ENCODE data around the gene KIAA0232.
"Not testable (repeated sequence)": the region's sequence is repeated elsewhere in the genome, so short reads cannot be mapped to it uniquely, and the experiment has no call there.

The KIAA0232 gene

DNA sequence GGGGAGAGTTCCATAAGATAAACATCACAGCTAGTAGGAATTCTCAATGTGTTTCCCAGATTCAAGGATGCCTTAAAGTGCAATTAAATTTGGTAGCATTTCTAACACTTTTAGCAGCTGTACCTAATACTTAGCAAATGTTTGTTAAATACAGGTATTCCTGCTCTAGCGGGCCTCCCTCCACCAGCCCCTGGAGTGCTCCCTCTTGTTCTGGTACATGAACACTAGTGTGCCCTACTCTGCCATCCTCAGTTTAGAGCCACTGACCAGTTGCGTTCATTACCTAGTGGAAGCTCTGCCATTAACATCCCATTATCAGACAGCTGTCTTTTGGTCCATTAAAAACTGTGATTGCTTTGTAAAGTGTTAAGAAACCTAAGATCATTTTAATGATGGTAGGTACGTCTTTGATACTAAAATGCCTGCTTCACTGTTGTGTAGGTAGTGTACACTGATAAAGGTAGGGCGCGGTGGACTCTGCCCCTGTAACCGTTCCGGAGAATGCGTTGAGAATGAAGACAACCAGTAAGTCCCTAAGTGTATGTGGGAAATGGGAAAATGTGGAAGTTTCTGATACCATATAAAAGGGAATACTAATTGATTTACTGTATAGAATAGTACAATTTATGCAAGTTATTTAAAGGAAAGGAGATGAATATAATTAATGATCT is 21.7 kb downstream of the KIAA0232 start:
- DNase-seq (ENCODE audit: low read depth) = no peak

DNA sequence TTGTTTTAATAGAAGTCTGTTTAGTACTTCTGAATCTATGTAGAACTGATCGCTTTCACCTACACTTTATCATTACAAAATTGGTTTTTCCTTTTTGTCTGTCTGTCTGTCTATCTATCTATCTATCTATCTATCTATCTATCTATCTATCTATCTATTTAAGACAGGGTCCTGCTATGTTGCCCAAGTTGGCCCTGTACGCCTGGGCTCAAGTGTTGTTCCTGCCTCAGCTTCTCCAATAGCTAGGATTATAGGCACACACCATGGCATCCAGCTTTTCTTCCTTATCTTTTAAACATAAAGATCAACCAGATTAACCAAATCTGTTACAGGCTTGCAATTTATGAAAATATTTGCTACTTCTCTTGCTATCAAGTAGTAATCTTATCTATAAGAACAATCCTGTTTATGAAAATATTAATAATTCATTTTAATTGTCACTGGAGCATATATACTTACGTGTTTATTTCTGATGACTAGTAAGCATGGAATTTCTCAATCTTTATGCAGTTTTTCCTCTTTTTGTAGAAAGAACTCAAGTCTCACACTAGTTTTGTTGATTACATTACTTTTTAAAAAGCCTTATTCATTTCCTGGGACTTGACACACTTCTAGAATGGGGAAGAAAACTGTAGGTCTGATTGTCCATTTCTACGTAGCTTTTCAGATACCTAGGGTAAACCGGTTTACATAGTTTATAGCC is 24.5 kb downstream of the KIAA0232 start:
- no peak for DNase-seq (ENCODE audit: low read depth)

DNA sequence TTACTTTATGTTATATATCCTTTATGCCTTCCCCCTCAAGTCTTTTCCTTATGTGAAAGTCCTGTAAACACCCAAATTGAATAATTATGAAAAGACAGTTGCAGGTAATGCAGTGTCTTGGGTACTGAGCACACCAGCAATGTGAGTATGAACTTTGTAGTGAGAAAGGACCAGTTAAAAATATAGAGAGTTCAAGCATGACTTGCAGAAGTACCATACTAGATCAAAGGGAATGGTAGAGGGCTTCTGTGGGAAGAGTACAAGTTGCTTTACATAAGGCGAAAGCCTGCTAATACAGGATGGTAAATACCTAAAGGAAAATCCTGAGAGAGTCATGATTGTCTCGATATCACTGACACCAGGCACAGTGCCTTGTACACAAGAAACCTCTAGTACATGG is 25.7 kb downstream of the KIAA0232 start:
- no peak for DNase-seq (ENCODE audit: low read depth)

DNA sequence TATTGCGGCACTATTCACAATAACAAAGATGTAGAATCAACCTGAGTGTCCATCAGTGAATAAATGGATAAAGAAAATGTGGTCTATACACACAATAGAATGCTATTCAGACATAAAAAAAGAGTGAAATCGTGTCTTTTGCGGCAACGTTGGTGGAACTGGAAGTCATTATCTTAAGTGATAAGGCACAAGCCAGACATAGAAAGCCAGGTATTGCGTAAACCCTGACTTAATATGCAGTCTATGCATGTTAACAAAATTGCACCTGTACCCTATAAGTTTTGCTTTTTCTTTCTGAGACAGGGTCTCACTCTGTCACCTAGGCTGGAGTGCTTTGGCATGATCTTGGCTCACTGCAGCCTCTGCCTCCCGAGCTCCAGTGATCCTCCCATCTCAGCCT is 28.6 kb downstream of the KIAA0232 start:
- DNase-seq (ENCODE audit: low read depth) = no peak

DNA sequence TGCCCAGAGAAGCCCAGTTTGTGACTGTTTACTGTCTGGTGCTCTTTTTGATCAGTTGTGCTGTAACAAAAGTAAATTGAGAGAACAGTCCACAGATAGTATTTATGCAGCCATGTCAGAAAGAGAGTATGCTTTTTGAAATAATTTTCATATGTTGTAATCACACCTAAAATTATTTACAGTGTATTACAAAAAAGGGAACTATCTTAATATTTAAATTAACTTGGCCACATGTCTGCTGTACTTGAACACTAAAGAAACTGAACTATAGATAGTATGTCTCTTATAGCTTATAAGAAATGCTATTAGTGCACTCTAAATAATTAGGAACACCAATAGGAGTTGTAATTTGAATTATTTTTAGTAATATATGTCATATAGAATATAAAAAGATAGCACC is 30.2 kb downstream of the KIAA0232 start:
- no peak for DNase-seq (ENCODE audit: low read depth)

DNA sequence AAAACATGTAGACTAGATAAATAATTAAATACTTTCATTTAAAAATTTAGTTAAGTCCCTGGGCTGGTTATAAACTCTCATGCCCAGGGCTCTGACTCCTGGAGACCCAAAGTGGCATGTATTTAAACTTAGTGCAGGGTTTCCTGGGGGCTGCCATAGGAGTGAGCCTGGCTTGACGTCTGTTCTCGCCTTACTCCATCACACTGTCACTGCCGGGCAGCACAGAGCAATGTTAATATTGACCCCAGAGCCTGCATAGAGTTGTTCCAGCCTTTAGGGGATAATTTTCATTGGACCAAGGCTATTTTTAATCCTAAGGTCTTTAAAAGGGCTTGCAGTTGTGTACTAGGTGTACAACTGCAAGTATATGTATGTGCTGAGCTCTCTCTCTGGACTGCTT is 31.2 kb downstream of the KIAA0232 start:
- no peak for DNase-seq (ENCODE audit: low read depth)

DNA sequence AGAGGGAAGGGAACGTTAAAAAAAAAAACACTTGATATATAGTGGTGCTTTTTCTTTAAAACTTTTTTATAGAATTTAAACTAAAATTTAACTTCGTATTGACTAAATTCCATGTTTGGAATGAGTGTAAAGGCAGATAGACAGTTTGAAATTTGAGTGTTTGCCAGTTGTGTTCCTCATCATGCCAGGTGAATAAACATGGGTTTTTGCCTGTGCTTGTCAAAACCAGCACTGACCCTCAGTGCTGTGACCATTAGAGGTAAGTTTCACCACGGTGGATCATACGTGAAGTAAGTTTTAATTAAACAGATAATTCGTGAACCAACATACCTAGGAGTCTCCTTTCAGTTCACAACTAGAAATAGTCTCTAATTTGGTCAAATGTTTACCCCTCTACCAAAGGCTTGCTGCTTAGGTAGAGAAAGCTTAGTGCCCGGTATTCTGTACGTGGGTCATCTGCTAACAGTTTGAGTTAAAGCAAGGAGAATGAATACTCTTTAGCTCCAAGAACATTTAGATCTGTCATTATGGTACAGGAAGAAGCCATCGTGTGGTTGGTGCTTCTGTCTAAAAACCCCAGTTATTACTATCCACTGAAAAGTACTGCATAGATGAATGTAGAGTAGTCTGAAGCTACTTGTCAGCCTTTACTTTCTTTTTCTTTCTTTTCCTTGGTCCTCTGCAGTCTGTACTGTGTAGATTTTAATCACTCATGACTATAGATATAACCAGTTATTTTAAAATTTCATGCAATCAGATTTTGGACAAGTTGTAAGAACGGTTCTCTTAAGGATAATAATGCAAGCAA is 32.7 kb downstream of the KIAA0232 start:
- no peak for DNase-seq (ENCODE audit: low read depth)

DNA sequence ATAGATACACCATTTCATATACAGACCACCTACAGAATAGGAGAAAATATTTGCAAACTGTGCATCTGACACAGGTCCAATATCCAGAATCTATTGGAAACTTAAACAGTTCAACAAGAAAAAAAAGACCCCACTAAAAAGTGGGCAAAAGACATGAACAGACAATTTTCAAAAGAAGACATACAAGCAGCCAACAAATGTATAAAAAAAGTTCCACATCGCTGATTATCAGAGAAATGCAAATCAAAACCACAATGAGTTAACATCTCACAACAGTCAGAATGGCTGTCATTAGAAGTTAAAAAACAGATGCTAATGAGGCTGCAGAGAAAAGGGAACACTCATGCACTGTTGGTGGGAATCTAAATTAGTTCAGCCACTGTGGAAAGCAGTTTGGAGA is 36.8 kb downstream of the KIAA0232 start:
- no peak for DNase-seq (ENCODE audit: low read depth)

DNA sequence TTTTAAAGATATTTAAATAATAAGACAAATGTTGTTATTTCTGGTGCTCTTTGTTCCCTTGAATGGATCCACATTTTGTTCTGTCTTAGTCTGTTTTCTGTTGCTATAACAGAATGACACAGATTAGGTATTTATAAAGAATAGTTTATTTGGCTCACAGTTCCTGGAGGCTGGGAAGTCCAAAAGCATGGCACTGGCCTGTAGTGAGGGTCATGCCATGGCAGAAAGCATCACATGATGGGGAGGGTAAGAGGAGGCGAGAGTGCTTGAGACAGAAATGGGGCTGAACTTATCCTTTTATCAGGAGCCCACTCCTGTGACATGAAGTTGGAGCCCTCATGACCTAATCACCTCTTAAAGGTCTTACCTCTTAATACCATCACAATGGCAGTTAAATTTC is 38.2 kb downstream of the KIAA0232 start:
- DNase-seq (ENCODE audit: low read depth) = no peak

DNA sequence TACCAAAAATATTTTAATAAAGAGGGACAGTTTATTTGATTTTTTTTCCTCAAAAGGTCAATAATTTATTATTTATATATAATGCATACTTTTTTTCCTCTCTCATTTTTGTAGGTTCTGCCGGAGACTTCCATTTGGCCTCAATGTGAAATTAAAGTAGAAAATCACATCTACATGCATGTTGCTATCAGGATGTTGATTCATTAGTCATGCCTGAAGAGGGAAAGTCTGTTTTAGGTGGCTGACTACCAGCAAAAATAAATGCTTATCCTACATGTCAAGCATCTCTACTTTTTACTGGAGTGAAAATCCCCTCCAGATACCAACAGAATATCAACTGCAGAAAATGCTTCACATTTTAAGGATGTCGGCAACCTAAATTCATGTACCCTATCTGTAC is 41.5 kb downstream of the KIAA0232 start:
- no peak for DNase-seq (ENCODE audit: low read depth)

DNA sequence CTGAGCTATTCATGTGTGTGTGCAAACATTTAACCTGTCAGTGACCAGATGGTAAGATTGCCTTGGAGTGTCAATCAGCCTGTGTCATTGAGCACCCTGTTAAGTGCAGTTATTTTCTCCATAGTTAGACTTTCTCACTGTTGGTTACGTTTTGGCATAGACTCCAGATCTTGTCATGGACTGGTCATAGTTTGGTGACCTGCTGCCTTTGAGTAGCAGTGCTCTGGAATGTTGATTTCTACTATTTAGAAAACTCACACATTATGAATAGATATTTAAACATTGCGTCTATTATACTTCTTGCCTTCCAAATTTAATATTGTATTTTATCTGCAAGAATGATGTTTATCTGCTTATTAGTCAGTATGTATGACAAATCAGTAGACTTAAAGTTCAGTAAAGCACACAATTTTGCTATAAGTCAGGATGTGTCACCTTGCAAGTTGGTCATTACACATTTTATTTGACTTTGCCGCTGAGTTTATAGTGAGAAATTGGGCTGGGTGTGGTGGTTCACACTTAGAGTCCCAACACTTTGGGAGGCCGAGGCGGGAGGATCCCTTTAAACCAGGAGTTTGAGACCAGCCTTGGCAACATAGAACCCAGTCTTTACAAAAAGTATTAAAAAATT is 42.4 kb downstream of the KIAA0232 start:
- DNase-seq (ENCODE audit: low read depth) = no peak

DNA sequence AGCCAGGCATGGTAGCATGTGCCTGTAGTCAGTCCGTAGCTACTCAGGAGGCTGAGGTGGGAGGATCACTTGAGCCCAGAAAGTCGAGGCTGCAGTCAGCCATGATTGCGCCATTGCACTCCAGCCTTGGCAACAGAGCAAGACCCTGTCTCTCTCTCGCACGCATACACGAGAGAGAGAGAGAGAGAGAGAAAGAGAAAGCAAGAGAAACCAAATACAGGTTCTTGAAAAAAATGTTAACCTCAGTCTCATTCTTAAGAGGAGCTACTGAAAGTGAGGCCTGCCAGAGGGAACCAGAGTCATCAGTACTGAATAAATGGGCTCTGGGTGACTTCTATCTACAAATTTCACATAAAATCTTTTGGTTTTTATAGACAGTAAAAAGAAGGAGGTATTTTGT is 42.9 kb downstream of the KIAA0232 start:
- DNase-seq (ENCODE audit: low read depth) = no peak

DNA sequence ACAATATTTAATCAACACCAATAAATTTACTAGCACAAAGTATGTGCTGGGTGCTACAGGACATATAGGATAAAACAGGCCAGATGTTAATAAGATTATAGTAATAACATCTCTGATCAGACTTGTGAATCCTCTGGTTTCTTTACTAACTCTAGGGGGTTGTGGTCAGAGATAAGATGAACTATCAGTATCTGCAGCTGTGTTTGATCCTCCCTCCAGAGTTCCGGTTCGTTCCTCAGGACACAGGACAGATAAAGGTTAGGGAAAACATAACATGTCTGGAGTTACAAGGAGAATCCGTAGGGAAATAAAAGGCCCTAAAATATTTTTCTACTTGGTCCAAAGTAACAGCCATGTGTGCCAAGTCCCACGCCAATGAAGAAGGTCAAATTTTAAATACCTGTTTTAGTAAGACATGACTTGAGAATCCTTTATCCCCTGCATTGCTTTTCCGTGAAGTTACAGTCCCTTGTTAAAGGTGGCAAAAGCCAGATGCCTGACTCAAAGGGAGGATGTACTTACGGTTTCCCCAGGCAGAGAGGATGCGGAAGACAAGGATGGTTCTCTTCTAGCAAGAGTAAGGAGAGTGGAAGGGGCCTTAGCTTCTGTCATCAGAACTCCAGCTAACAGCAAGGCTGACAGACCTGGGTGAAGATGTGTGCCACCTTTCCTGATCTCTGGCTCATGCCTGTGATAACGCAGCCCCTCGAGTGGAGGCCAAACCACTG is 44.4 kb downstream of the KIAA0232 start:
- DNase-seq (ENCODE audit: low read depth) = no peak

DNA sequence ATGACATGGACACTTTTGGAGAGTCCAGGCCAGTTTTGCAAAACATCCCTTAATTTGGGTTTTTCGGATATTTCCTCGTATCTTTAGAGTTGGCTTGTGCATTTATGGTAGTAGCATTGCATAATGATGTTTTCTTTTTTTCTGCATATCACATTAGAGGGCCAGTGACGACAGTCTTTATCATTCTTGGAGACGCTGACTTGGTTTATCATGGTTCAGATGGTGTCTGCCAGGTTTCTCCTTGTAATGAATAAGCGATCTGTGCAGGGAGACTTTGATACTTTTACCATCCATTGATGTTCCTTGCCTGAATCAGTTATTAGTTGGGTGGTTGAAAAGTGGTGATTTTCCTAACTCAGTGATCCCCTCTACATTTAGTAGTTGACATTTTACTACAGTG is 46.6 kb downstream of the KIAA0232 start:
- DNase-seq (ENCODE audit: low read depth) = no peak

DNA sequence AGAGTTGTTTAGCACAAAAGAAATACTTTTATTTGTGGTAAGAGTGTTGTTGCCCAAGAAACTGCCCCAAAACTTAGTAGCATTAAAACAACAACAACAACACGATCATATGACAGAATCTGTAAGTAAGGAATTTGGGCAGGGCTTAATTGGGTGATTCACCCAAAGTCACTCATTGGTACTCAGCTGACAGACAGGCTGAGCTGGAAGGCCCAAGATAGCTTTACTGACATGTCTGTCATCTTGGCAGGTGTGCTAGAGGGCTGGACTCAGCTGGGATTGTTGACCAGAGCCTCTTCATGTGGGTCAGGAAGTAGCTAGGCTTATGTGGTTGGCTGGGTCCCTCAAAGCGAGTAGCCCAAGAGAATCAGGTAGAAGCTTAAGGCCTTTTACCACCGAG is 52.3 kb downstream of the KIAA0232 start:
- no peak for DNase-seq (ENCODE audit: low read depth)

DNA sequence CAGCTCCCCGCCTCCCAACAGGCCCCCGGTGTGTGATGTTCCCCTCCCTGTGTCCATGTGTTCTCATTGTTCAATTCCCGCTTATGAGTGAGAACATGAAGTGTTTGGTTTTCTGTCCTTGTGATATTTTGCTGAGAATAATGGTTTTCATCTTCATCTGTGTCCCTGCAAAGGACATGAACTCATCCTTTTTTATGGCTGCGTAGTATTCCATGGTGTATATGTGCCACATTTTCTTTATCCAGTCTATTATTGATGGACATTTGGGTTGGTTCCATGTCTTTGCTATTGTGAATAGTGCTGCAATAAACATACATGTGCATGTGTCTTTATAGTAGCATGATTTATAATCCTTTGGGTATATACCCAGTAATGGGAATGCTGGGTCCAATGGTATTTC is 53.1 kb downstream of the KIAA0232 start:
- DNase-seq (ENCODE audit: low read depth) = not testable (repeated sequence)

DNA sequence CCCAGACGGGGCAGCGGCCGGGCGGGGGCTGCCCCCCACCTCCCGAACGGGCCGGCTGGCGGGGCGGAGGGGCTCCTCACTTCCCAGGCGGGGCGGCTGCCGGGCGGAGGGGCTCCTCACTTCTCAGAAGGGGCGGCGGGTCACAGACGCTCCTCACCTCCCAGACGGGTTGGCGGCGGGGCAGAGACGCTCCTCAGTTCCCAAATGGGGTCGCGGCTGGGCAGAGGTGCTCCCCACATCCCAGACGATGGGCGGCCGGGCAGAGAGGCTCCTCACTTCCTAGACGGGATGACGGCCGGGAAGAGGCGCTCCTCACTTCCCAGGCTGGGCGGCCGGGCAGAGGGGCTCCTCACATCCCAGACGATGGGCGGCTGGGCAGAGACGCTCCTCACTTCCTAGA is 54.6 kb downstream of the KIAA0232 start:
- not testable (repeated sequence) for DNase-seq (ENCODE audit: low read depth)

DNA sequence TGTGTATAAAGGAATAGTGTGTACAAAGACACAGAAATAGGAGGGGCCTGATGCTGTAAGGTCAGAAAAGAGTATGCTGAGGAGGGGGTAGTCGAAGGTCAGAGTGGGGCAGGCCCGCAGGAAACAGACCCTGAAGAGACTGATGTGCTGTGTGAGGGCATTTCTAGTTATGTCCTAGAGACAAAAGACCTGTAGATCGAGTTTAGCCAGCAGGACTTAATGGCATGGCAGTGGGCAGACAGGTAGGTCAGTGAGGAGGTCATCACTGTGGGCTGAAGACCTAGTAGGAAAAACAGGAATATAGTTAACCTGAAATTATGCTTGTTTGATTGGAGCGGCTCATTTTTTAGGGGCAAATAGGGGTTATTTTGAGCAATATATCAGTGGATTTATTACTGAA is 57.1 kb downstream of the KIAA0232 start:
- no peak for DNase-seq (ENCODE audit: low read depth)

DNA sequence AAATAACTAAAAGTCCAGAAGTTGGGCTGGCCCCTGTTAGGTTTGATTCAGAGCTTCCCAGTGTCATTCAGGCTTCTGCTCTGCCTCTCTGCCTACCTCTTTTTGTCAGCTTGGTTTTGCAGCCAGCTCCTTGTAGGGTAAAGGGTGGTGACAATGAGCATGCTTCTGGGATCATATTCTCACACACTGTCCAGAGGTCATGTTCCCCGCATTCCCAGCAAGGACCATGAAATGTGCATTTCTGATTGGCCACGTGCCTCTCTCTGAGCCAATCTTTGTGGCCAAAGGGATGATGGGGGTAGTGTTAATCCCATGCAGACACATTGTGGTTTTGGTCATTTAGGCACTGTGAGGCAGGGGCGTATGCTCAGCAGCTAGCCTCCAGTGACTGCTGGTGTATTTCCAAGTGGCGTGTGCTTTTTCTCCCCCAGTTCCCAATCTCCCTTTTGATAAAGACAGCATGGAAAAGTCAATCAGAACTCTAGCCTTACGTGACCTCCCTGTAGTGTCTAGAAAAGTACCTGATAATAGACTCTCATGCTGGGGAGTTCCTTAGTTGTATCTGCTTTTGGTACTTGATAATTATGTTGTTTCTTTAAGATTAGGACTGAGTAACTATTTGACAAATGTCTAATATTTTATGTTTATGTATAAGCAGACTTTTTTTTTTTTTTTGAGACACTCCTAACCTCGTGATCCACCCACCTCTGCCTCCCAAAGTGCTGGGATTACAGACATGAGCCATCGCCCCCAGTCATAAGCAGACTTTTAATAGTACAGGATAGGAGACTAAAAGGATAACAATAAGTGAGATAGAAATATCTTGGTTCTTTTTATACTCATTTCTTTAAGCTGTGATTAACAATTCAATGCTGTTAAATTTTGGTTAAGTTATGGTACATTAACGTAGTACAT is 57.8 kb downstream of the KIAA0232 start:
- no peak for DNase-seq (ENCODE audit: low read depth)

DNA sequence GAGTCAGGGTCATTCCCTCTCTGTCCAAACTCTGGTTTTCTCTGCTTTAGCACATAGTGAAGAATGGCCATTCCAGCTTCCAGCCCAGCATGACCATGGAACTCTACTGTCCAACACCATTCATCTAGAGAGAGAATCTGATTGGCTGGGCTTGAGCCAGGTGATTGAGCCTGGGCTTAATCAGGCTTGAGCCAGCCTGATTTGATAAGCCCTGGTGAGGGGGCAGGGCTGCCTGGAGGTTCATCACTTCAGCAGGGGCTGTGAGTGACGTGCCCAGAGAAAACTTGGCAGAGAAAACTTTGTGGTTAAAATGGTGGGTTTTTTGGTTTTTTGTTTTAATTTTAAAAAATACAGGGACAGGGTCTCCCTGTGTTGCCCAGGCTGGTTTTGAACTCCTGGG is 62.5 kb downstream of the KIAA0232 start:
- DNase-seq (ENCODE audit: low read depth) = no peak

DNA sequence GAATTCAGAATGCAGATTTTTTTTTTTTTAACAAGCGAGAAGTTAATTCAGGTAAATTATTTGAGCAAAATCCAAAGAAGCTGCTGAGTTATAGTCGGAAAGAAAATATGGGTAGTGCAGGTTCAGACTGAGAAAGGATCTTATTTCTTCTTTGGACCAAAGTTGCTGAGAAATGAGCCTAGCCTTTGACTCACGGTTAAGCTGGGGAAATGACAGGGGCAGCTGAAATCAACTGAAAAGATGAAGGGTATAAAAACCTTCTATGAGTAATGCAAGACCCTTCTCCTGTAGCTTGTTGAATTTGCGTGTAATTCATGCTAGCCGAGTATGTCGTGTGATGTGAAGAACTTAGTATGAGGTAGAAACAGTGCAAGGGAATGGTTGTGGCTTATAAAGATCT is 63.0 kb downstream of the KIAA0232 start:
- no peak for DNase-seq (ENCODE audit: low read depth)
